ENCODE results near the gene SNORC. TPM values are rescaled to one million over a fixed set of nuclear protein-coding genes. Genes with fewer than 3 reads are reported as not detected.

The SNORC gene
- total and polyA plus RNA-seq, 10 of the 15 experiments (the other 5 are each of a cell fraction or from before 2014, with no cell fraction given), result 0.04 to 0.74 (median 0.45) TPM; not detected in 4

DNA sequence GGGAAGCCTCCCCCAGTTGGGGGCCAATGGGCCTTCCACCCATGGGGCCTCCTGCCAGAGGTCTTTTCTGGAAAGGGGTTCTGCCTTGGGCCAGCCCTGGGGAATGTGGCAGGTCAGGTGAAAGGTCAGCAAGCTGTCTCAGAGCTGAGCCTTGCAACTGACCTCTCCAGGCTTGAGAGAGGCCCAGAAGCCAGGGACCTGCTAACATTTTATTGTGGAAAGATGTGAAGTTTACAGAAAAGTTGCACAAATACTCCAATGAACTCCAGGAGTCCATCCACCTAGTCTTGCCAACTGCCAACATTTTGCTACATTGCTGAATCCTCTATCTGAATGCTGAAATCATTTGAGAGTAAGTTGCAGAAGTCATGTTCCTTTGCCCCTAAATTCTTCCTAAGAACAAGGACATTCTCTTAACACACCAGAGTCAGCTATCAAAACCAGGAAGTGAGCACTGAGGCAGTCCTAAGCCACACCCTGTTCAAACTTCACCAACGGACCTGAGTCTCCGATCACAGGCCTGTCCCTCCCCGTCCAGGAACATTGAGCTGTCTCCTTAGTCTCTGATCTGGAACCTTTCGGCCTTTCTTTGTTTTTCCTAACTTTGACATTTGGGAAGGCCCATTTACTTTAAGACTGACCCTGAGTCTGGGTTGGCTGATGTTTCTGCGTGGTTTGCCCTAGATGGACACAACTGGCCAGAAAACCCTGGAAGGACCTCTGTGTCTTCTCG lies 4.0 kb downstream of the SNORC start:
- Histone ChIP-seq H4K20me1 (ENCODE audit: control insufficient read depth, insufficient read depth) (no peaks in the 10 kb centered on the region), H3K4me2 (ENCODE audit: control insufficient read depth, insufficient read depth) (no peak overlapping the region), H3K4me3 (no peak overlapping the region), H3K9ac (ENCODE audit: control insufficient read depth, insufficient read depth, low read length) (no peak overlapping the region), H3K9me3 (replicated peaks; ENCODE audit: control insufficient read depth, insufficient read depth, low read length) (no peaks in the 10 kb centered on the region), H3K36me3 (ENCODE audit: control insufficient read depth in 2 of 2, insufficient read depth in 2 of 2, low read length in 1 of 2) (no peaks in the 10 kb centered on the region; a peak in 1 of 4 replicates), H3K27ac (ENCODE audit: control insufficient read depth, insufficient read depth) (no peak overlapping the region), H3K27me3 (replicated peaks in 1 of 2; ENCODE audit: control insufficient read depth in 2 of 2, insufficient read depth in 2 of 2, low read length in 1 of 2) (no peaks in the 10 kb centered on the region; a peak in 1 of 4 replicates), H2AFZ (ENCODE audit: control insufficient read depth, low read depth, low read length) (no peak overlapping the region), H3K79me2 (ENCODE audit: control insufficient read depth, insufficient read depth, low read length) (no peaks in the 10 kb centered on the region), H3K4me1 (ENCODE audit: control insufficient read depth, insufficient read depth, low read length) (no peaks in the 10 kb centered on the region)
- SMC1A ChIA-PET (ENCODE audit: uncharacterized antibody, unreplicated experiment), result interaction anchor here (1.0 kb wide), 1 partner anchor 155 kb away, joined by 4 read pairs; no protein-coding TSS in a partner anchor
- no peak for FAIRE-seq
- 71% methylated on average over 6 of the region's 6 CpGs for WGBS (ENCODE audit: insufficient coverage, insufficient replicate concordance, low lambda C conversion rate, missing lambda C conversion rate)
- CTCF ChIA-PET, result no interaction called here
- 0 out of 2 replicates have a peak, but pooled peaks have one; percentile 13 for TF ChIP-seq SPI1 (IDR thresholded peaks at IDR 0.05; ENCODE audit: borderline replicate concordance, insufficient read depth, low read depth, low read length)
- TF ChIP-seq ASH2L (IDR thresholded peaks at IDR 0.05; ENCODE audit: borderline replicate concordance, low read depth), result no peak
- intact Hi-C loops (cut with micrococcal nuclease; ENCODE audit: unreplicated experiment), result no loop called here
- POLR2A ChIA-PET, result no interaction called here
- no peak for DNase-seq (ENCODE audit: low read depth, low spot score)
- in situ Hi-C loops (cut with MboI), result no loop called here
- RAD21 ChIA-PET (ENCODE audit: unreplicated experiment), result no interaction called here
- no peak for ATAC-seq
- BruUV-seq (replicated peaks), result no TSS peak

DNA sequence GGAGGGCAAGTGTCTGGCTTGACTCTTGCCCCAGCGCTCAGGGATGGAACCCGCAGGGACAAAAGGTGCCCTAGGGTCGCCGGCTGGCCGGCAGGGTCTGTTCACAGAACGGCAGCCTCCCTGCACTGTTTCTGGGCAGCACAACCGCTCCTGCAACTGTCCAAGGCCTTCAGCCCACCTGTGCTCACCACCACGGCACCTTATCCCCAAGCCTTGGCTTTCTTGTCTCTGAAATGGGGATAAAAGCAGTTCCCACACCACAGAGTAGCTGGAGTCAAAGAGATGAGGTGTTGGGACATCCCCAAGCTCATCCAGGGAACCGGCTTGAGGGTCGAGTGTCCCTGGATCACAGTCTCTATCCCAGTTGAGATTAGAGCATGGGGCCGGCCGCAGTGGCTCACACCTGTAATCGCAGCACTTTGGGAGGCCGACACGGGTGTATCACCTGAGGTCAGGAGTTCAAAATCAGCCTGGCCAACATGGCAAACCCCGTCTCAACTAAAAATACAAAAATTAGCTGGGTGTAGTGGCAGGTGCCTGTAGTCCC lies 4.7 kb downstream of the SNORC start:
- no peaks in the 10 kb centered on the region for H3K79me2 ChIP-seq (ENCODE audit: control insufficient read depth, insufficient read depth, low read length)
- no peaks in the 10 kb centered on the region for H4K20me1 ChIP-seq (ENCODE audit: control insufficient read depth, insufficient read depth)
- H3K9ac ChIP-seq (ENCODE audit: control insufficient read depth, insufficient read depth, low read length), result no peak overlapping the region
- no peak overlapping the region for H2AFZ ChIP-seq (ENCODE audit: control insufficient read depth, low read depth, low read length)
- no peaks in the 10 kb centered on the region; a peak in 1 of 4 replicates for H3K36me3 ChIP-seq (ENCODE audit: control insufficient read depth in 2 of 2, insufficient read depth in 2 of 2, low read length in 1 of 2)
- no TSS peak for BruUV-seq (replicated peaks)
- H3K4me1 ChIP-seq (ENCODE audit: control insufficient read depth, insufficient read depth, low read length), result no peaks in the 10 kb centered on the region
- in situ Hi-C loops (cut with MboI) (no loop called here), intact Hi-C loops (cut with micrococcal nuclease; ENCODE audit: unreplicated experiment) (no loop called here)
- H3K27ac ChIP-seq (ENCODE audit: control insufficient read depth, insufficient read depth), result no peak overlapping the region
- POLR2A ChIA-PET, result no interaction called here
- no peak overlapping the region for H3K4me3 ChIP-seq
- CTCF ChIA-PET, result no interaction called here
- ATAC-seq (no peak), FAIRE-seq (no peak), DNase-seq (ENCODE audit: low read depth, low spot score) (no peak)
- 88% methylated on average over 16 of the region's 16 CpGs for WGBS (ENCODE audit: insufficient coverage, insufficient replicate concordance, low lambda C conversion rate, missing lambda C conversion rate)
- no peaks in the 10 kb centered on the region; a peak in 1 of 4 replicates for H3K27me3 ChIP-seq (replicated peaks in 1 of 2; ENCODE audit: control insufficient read depth in 2 of 2, insufficient read depth in 2 of 2, low read length in 1 of 2)
- SMC1A ChIA-PET (ENCODE audit: uncharacterized antibody, unreplicated experiment), result no interaction called here
- no peak overlapping the region for H3K4me2 ChIP-seq (ENCODE audit: control insufficient read depth, insufficient read depth)
- H3K9me3 ChIP-seq (replicated peaks; ENCODE audit: control insufficient read depth, insufficient read depth, low read length), result no peaks in the 10 kb centered on the region
- RAD21 ChIA-PET (ENCODE audit: unreplicated experiment), result no interaction called here
- TF ChIP-seq, protein P1, sequence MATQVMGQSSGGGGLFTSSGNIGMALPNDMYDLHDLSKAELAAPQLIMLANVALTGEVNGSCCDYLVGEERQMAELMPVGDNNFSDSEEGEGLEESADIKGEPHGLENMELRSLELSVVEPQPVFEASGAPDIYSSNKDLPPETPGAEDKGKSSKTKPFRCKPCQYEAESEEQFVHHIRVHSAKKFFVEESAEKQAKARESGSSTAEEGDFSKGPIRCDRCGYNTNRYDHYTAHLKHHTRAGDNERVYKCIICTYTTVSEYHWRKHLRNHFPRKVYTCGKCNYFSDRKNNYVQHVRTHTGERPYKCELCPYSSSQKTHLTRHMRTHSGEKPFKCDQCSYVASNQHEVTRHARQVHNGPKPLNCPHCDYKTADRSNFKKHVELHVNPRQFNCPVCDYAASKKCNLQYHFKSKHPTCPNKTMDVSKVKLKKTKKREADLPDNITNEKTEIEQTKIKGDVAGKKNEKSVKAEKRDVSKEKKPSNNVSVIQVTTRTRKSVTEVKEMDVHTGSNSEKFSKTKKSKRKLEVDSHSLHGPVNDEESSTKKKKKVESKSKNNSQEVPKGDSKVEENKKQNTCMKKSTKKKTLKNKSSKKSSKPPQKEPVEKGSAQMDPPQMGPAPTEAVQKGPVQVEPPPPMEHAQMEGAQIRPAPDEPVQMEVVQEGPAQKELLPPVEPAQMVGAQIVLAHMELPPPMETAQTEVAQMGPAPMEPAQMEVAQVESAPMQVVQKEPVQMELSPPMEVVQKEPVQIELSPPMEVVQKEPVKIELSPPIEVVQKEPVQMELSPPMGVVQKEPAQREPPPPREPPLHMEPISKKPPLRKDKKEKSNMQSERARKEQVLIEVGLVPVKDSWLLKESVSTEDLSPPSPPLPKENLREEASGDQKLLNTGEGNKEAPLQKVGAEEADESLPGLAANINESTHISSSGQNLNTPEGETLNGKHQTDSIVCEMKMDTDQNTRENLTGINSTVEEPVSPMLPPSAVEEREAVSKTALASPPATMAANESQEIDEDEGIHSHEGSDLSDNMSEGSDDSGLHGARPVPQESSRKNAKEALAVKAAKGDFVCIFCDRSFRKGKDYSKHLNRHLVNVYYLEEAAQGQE (IDR thresholded peaks at IDR 0.05; ENCODE audit: low read depth, low read length), result no peak
- TF ChIP-seq BACH1 (IDR thresholded peaks at IDR 0.05; ENCODE audit: borderline replicate concordance), result no peak
- TF ChIP-seq EZH2 (IDR thresholded peaks at IDR 0.05; ENCODE audit: borderline replicate concordance, control insufficient read depth, low read depth, low read length), result no peak
- no peak for TF ChIP-seq RBBP5 (conservative IDR thresholded peaks at IDR 0.05)
- no peak for TF ChIP-seq NBN (IDR thresholded peaks at IDR 0.05)
- TF ChIP-seq CHD1 (IDR thresholded peaks at IDR 0.05; ENCODE audit: low read depth, low read length), result no peak
- TF ChIP-seq, protein P2, sequence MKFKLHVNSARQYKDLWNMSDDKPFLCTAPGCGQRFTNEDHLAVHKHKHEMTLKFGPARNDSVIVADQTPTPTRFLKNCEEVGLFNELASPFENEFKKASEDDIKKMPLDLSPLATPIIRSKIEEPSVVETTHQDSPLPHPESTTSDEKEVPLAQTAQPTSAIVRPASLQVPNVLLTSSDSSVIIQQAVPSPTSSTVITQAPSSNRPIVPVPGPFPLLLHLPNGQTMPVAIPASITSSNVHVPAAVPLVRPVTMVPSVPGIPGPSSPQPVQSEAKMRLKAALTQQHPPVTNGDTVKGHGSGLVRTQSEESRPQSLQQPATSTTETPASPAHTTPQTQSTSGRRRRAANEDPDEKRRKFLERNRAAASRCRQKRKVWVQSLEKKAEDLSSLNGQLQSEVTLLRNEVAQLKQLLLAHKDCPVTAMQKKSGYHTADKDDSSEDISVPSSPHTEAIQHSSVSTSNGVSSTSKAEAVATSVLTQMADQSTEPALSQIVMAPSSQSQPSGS (IDR thresholded peaks at IDR 0.05; ENCODE audit: low read length), result no peak
- TF ChIP-seq ZSCAN29 (IDR thresholded peaks at IDR 0.05), result no peak

All from GM12878 (cell line).